ENCODE results near the gene TAS1R3.

GRCh38 chr1:1342061-1342562 lies 11.0 kb downstream of the TAS1R3 start:
- TF ChIP-seq, protein P1, sequence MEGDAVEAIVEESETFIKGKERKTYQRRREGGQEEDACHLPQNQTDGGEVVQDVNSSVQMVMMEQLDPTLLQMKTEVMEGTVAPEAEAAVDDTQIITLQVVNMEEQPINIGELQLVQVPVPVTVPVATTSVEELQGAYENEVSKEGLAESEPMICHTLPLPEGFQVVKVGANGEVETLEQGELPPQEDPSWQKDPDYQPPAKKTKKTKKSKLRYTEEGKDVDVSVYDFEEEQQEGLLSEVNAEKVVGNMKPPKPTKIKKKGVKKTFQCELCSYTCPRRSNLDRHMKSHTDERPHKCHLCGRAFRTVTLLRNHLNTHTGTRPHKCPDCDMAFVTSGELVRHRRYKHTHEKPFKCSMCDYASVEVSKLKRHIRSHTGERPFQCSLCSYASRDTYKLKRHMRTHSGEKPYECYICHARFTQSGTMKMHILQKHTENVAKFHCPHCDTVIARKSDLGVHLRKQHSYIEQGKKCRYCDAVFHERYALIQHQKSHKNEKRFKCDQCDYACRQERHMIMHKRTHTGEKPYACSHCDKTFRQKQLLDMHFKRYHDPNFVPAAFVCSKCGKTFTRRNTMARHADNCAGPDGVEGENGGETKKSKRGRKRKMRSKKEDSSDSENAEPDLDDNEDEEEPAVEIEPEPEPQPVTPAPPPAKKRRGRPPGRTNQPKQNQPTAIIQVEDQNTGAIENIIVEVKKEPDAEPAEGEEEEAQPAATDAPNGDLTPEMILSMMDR (IDR thresholded peaks at IDR 0.05; ENCODE audit: low read depth, low read length), result no peak
- no peak for TF ChIP-seq EZH2phosphoT487 (IDR thresholded peaks at IDR 0.05; ENCODE audit: low read depth)

Data from OCI-LY3 (cell line).